Activated T-cell treated with anti-CD3 and anti-CD28 coated beads for 4 hours (primary cell): ENCODE measurements around the gene NEDD9.

Source experiments
- DNase-seq: peaks from one replicate; pipeline ENCODE4 v3.0.0-alpha.2; 2020

NEDD9 gene

GRCh38 chr6:11172501-11173327 lies 59.8 kb downstream of the NEDD9 start:
- DNase-seq: peak; percentile 77

GRCh38 chr6:11171952-11172351 lies 60.5 kb downstream of the NEDD9 start:
- no peak for DNase-seq

- no peak for DNase-seq
Measured at GRCh38 chr6:11168091-11168635, 64.3 kb downstream of the NEDD9 start.

- DNase-seq: no peak
Measured at GRCh38 chr6:11166948-11167347, 65.5 kb downstream of the NEDD9 start.

- DNase-seq: no peak
Measured at GRCh38 chr6:11164717-11165646, 67.5 kb downstream of the NEDD9 start.

GRCh38 chr6:11163932-11164331 lies 68.5 kb downstream of the NEDD9 start:
- DNase-seq: no peak

GRCh38 chr6:11162262-11162661 lies 70.2 kb downstream of the NEDD9 start:
- DNase-seq: no peak

- DNase-seq: no peak
Measured at GRCh38 chr6:11161031-11161956, 71.2 kb downstream of the NEDD9 start.

GRCh38 chr6:11160199-11160598 lies 72.3 kb downstream of the NEDD9 start:
- no peak for DNase-seq

GRCh38 chr6:11155589-11155988 lies 76.9 kb downstream of the NEDD9 start:
- DNase-seq: no peak

GRCh38 chr6:11153447-11153846 lies 79.0 kb downstream of the NEDD9 start:
- no peak for DNase-seq

- no peak for DNase-seq
Measured at GRCh38 chr6:11152581-11152980, 79.9 kb downstream of the NEDD9 start.

GRCh38 chr6:11151488-11151887 lies 81.0 kb downstream of the NEDD9 start:
- no peak for DNase-seq

- no peak for DNase-seq
Measured at GRCh38 chr6:11149551-11149950, 82.9 kb downstream of the NEDD9 start.

- DNase-seq: no peak
Measured at GRCh38 chr6:11146117-11146826, 86.2 kb downstream of the NEDD9 start.

- DNase-seq: peak; percentile 65
Measured at GRCh38 chr6:11144393-11144851, 88.0 kb downstream of the NEDD9 start.

GRCh38 chr6:11143394-11144371 lies 88.8 kb downstream of the NEDD9 start:
- no peak for DNase-seq

- no peak for DNase-seq
Measured at GRCh38 chr6:11142296-11143027, 90.0 kb downstream of the NEDD9 start.

GRCh38 chr6:11141295-11141694 lies 91.2 kb downstream of the NEDD9 start:
- no peak for DNase-seq

- no peak for DNase-seq
Measured at GRCh38 chr6:11140056-11140455, 92.4 kb downstream of the NEDD9 start.
